ENCODE measurements around the gene CRYL1.

The CRYL1 gene

GRCh38 chr13:20501592-20501991 lies 24.1 kb downstream of the CRYL1 start:
- Histone ChIP-seq H3K9ac (ENCODE audit: low read depth, low read length) (no peak overlapping the region), H3K9me3 (ENCODE audit: insufficient read depth, low read depth, low read length) (peaks cover 10% of the 10 kb centered on the region; the same call in 1 of the 2 replicates), H3K27ac (ENCODE audit: low read depth, low read length) (no peak overlapping the region), H3K27me3 (ENCODE audit: insufficient read depth, low read length) (no peaks in the 10 kb centered on the region), H3K4me1 (ENCODE audit: insufficient read depth, low read length) (no peaks in the 10 kb centered on the region), H3K36me3 (ENCODE audit: insufficient read depth, low read length) (no peaks in the 10 kb centered on the region), H3K4me3 (ENCODE audit: low read length) (no peak overlapping the region)
- 69% methylated on average over 4 of the region's 4 CpGs for WGBS

DNA sequence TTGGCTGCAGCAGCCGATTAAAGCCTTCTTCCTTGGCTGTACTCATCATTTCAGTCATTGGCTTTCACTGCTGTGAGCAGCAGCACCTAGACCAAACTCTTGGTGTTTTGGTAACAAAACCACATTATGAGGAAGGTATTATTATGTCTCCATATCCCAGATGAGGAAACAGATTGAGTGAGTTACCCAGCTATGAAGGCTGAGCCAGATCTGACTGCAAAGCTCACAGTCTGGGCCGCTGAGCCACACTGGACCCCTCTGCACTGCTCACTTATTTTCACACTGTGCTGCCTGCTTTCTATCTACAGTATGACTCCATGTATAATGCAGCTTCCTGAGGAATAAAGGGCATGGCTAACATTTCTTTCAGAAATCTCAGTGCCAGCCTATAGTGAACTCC lies 24.5 kb downstream of the CRYL1 start:
- H3K9ac ChIP-seq (ENCODE audit: low read depth, low read length): no peak overlapping the region
- H3K27ac ChIP-seq (ENCODE audit: low read depth, low read length): no peak overlapping the region
- no peaks in the 10 kb centered on the region for H3K4me1 ChIP-seq (ENCODE audit: insufficient read depth, low read length)
- 97% methylated on average over 2 of the region's 2 CpGs for WGBS
- H3K9me3 ChIP-seq (ENCODE audit: insufficient read depth, low read depth, low read length): peaks cover 10% of the 10 kb centered on the region; the same call in 1 of the 2 replicates
- H3K36me3 ChIP-seq (ENCODE audit: insufficient read depth, low read length): no peaks in the 10 kb centered on the region
- H3K4me3 ChIP-seq (ENCODE audit: low read length): no peak overlapping the region
- no peaks in the 10 kb centered on the region for H3K27me3 ChIP-seq (ENCODE audit: insufficient read depth, low read length)

DNA sequence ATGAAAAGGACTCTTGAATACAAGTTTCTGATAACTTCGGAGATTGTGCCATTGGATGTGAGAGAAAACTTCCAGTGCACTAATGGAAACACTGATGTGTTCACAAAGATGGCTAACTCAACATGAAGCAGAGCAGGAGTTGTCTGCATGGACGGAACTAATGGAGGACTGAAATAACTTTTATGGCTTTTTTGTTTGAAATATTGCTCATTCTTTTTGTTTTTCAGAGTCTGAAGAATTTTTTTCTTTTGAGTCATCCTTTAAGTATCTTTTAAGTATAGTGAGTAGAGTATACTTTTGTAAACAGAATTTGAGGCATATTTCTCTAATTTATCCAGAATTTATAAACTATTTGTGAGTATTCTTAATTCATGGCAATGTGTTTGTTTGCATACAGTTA lies 25.7 kb downstream of the CRYL1 start:
- H3K9me3 ChIP-seq (ENCODE audit: insufficient read depth, low read depth, low read length): peaks cover 10% of the 10 kb centered on the region; the same call in 1 of the 2 replicates
- no peaks in the 10 kb centered on the region for H3K27me3 ChIP-seq (ENCODE audit: insufficient read depth, low read length)
- H3K36me3 ChIP-seq (ENCODE audit: insufficient read depth, low read length): no peaks in the 10 kb centered on the region
- H3K4me1 ChIP-seq (ENCODE audit: insufficient read depth, low read length): no peaks in the 10 kb centered on the region
- H3K4me3 ChIP-seq (ENCODE audit: low read length): no peak overlapping the region
- no peak overlapping the region for H3K9ac ChIP-seq (ENCODE audit: low read depth, low read length)
- WGBS: 90% methylated on average over 2 of the region's 2 CpGs
- no peak overlapping the region for H3K27ac ChIP-seq (ENCODE audit: low read depth, low read length)

- Histone ChIP-seq H3K36me3 (ENCODE audit: insufficient read depth, low read length) (no peaks in the 10 kb centered on the region), H3K9me3 (ENCODE audit: insufficient read depth, low read depth, low read length) (peaks cover 10% of the 10 kb centered on the region; the same call in 1 of the 2 replicates), H3K27me3 (ENCODE audit: insufficient read depth, low read length) (no peaks in the 10 kb centered on the region), H3K27ac (ENCODE audit: low read depth, low read length) (no peak overlapping the region), H3K4me3 (ENCODE audit: low read length) (no peak overlapping the region), H3K9ac (ENCODE audit: low read depth, low read length) (no peak overlapping the region), H3K4me1 (ENCODE audit: insufficient read depth, low read length) (no peaks in the 10 kb centered on the region)
Measured at GRCh38 chr13:20498659-20499058, 27.0 kb downstream of the CRYL1 start.

GRCh38 chr13:20498129-20498528 lies 27.5 kb downstream of the CRYL1 start:
- Histone ChIP-seq H3K4me1 (ENCODE audit: insufficient read depth, low read length) (no peaks in the 10 kb centered on the region), H3K9me3 (ENCODE audit: insufficient read depth, low read depth, low read length) (peaks cover 10% of the 10 kb centered on the region; the same call in 1 of the 2 replicates), H3K36me3 (ENCODE audit: insufficient read depth, low read length) (no peaks in the 10 kb centered on the region), H3K27ac (ENCODE audit: low read depth, low read length) (no peak overlapping the region), H3K4me3 (ENCODE audit: low read length) (no peak overlapping the region), H3K27me3 (ENCODE audit: insufficient read depth, low read length) (no peaks in the 10 kb centered on the region), H3K9ac (ENCODE audit: low read depth, low read length) (no peak overlapping the region)
- 46% methylated on average over 4 of the region's 5 CpGs for WGBS

- no peak overlapping the region for H3K4me3 ChIP-seq (ENCODE audit: low read length)
- no peak overlapping the region for H3K27ac ChIP-seq (ENCODE audit: low read depth, low read length)
- WGBS: 80% methylated on average over 10 of the region's 10 CpGs
- H3K4me1 ChIP-seq (ENCODE audit: insufficient read depth, low read length): no peaks in the 10 kb centered on the region
- no peaks in the 10 kb centered on the region for H3K36me3 ChIP-seq (ENCODE audit: insufficient read depth, low read length)
- no peaks in the 10 kb centered on the region for H3K27me3 ChIP-seq (ENCODE audit: insufficient read depth, low read length)
- H3K9ac ChIP-seq (ENCODE audit: low read depth, low read length): no peak overlapping the region
- H3K9me3 ChIP-seq (ENCODE audit: insufficient read depth, low read depth, low read length): peaks cover 10% of the 10 kb centered on the region; the same call in 1 of the 2 replicates
Measured at GRCh38 chr13:20497006-20497775, 28.5 kb downstream of the CRYL1 start.

GRCh38 chr13:20495087-20496023 lies 30.3 kb downstream of the CRYL1 start:
- Histone ChIP-seq H3K4me1 (ENCODE audit: insufficient read depth, low read length) (no peaks in the 10 kb centered on the region), H3K36me3 (ENCODE audit: insufficient read depth, low read length) (no peaks in the 10 kb centered on the region), H3K4me3 (ENCODE audit: low read length) (no peak overlapping the region), H3K9ac (ENCODE audit: low read depth, low read length) (no peak overlapping the region), H3K9me3 (ENCODE audit: insufficient read depth, low read depth, low read length) (peaks cover 7% of the 10 kb centered on the region; the same call in 1 of the 2 replicates), H3K27me3 (ENCODE audit: insufficient read depth, low read length) (no peaks in the 10 kb centered on the region), H3K27ac (ENCODE audit: low read depth, low read length) (no peak overlapping the region)
- WGBS: 63% methylated on average over 14 of the region's 14 CpGs

- Histone ChIP-seq H3K27me3 (ENCODE audit: insufficient read depth, low read length) (no peaks in the 10 kb centered on the region), H3K4me1 (ENCODE audit: insufficient read depth, low read length) (no peaks in the 10 kb centered on the region), H3K27ac (ENCODE audit: low read depth, low read length) (no peak overlapping the region), H3K36me3 (ENCODE audit: insufficient read depth, low read length) (no peaks in the 10 kb centered on the region), H3K4me3 (ENCODE audit: low read length) (no peak overlapping the region), H3K9me3 (ENCODE audit: insufficient read depth, low read depth, low read length) (peaks cover 1% of the 10 kb centered on the region; the same call in 1 of the 2 replicates), H3K9ac (ENCODE audit: low read depth, low read length) (no peak overlapping the region)
- WGBS: 63% methylated on average over 8 of the region's 8 CpGs
Measured at GRCh38 chr13:20494656-20495055, 31.0 kb downstream of the CRYL1 start.

GRCh38 chr13:20492641-20493040 lies 33.0 kb downstream of the CRYL1 start:
- Histone ChIP-seq H3K9ac (ENCODE audit: low read depth, low read length) (no peak overlapping the region), H3K36me3 (ENCODE audit: insufficient read depth, low read length) (no peaks in the 10 kb centered on the region), H3K27ac (ENCODE audit: low read depth, low read length) (no peak overlapping the region), H3K4me1 (ENCODE audit: insufficient read depth, low read length) (no peaks in the 10 kb centered on the region), H3K27me3 (ENCODE audit: insufficient read depth, low read length) (no peaks in the 10 kb centered on the region), H3K9me3 (ENCODE audit: insufficient read depth, low read depth, low read length) (no peaks in the 10 kb centered on the region), H3K4me3 (ENCODE audit: low read length) (no peak overlapping the region)
- 42% methylated on average over 3 of the region's 3 CpGs for WGBS

DNA sequence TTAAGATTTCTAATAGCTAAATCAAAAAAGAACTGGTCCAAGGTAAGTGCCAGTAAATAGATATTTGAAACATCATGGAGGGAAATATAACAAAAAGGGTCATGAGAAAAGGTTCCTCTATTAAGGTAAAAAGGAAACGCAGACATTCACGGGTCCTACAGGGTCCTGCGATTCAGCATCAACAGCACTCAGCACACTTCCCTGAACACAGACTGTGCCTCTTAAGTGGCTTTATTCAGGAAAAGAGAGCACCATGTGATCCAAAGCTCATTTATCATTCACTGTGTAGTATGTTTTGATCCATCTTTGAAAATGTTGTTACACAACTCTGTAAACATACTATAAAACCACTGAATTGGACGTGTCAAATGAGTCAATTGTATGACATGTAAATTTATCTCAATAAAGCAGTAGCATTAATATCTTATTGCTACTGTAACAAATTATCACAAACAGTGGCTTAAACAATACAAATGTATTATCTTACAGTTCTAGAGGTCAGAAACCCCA lies 33.7 kb downstream of the CRYL1 start:
- no peaks in the 10 kb centered on the region for H3K9me3 ChIP-seq (ENCODE audit: insufficient read depth, low read depth, low read length)
- no peaks in the 10 kb centered on the region for H3K36me3 ChIP-seq (ENCODE audit: insufficient read depth, low read length)
- no peaks in the 10 kb centered on the region for H3K27me3 ChIP-seq (ENCODE audit: insufficient read depth, low read length)
- no peaks in the 10 kb centered on the region for H3K4me1 ChIP-seq (ENCODE audit: insufficient read depth, low read length)
- no peak overlapping the region for H3K4me3 ChIP-seq (ENCODE audit: low read length)
- WGBS: 64% methylated on average over 3 of the region's 4 CpGs
- H3K27ac ChIP-seq (ENCODE audit: low read depth, low read length): no peak overlapping the region
- no peak overlapping the region for H3K9ac ChIP-seq (ENCODE audit: low read depth, low read length)
